Liver (tissue), 9 donors: Measurements from ENCODE around the gene UBASH3B. TPM values are rescaled to one million over a fixed set of nuclear protein-coding genes. Genes with fewer than 3 reads are reported as not detected.

Experiments used
- DNase-seq: peaks from one replicate; pipeline ENCODE4 v3.0.0-alpha.2; 2017; ENCODE audit warnings: low spot score
- H3K27ac ChIP-seq, 2 donors: one replicate each; pipeline ENCODE4 v1.7.0; 2013; ENCODE audit warnings: inconsistent platforms in 2 of 2, low read length in 2 of 2, control low read depth in 1 of 2, low read depth in 1 of 2, mild to moderate bottlenecking in 1 of 2
- H3K27me3 ChIP-seq, 4 donors: one replicate each; pipeline versions ENCODE4 v1.6.1 to v1.7.0; 2013; ENCODE audit warnings: low read length in 3 of 4, inconsistent platforms in 1 of 4, mild to moderate bottlenecking in 1 of 4, moderate library complexity in 1 of 4; ENCODE audit not compliant: control insufficient read depth in 4 of 4, insufficient read depth in 4 of 4
- H3K36me3 ChIP-seq, 4 donors: one replicate each; pipeline versions ENCODE4 v1.6.1 to v1.7.0; 2013; ENCODE audit warnings: low read length in 3 of 4, mild to moderate bottlenecking in 3 of 4, low read depth in 1 of 4, moderate library complexity in 1 of 4; ENCODE audit not compliant: control insufficient read depth in 4 of 4, insufficient read depth in 3 of 4
- H3K4me1 ChIP-seq, 4 donors: one replicate each; pipeline versions ENCODE4 v1.6.1 to v1.7.0; 2013; ENCODE audit warnings: low read length in 3 of 4, mild to moderate bottlenecking in 3 of 4, moderate library complexity in 1 of 4; ENCODE audit not compliant: control insufficient read depth in 4 of 4, insufficient read depth in 4 of 4
- H3K4me3 ChIP-seq, 3 donors: one replicate each; pipeline versions ENCODE4 v1.6.1 to v1.7.0; 2013; ENCODE audit warnings: low read length in 3 of 3, control low read depth in 1 of 3, low read depth in 1 of 3, mild to moderate bottlenecking in 1 of 3
- H3K9ac ChIP-seq, 2 donors: one replicate each; pipeline ENCODE4 v1.7.0; 2013; ENCODE audit warnings: low read length in 2 of 2, mild to moderate bottlenecking in 2 of 2, moderate library complexity in 2 of 2, control low read depth in 1 of 2, low read depth in 1 of 2
- H3K9me3 ChIP-seq, 4 donors: one replicate each; pipeline versions ENCODE4 v1.6.1 to v1.7.0; 2013; ENCODE audit warnings: low read length in 3 of 4; ENCODE audit not compliant: control insufficient read depth in 4 of 4
- ATF3 ChIP-seq: IDR thresholded peaks from 2 replicates; pipeline ENCODE4 v1.6.1; 2016; ENCODE audit warnings: antibody characterized with exemption
- CTCF ChIP-seq: fragments of 150-350 bp; IDR thresholded peaks from 2 replicates; pipeline ENCODE4 v1.5.1; 2017; ENCODE audit warnings: improper control_type of control experiment, low read depth, low read length; ENCODE audit not compliant: missing input control
- EGR1 ChIP-seq, 2 donors: IDR thresholded peaks; 2 replicates each; pipeline ENCODE4 v1.6.1; 2016 to 2018; ENCODE audit warnings: antibody characterized with exemption in 2 of 2, low read depth in 2 of 2
- FOXA2 ChIP-seq: IDR thresholded peaks from 2 replicates; pipeline ENCODE4 v1.6.1; 2016; ENCODE audit warnings: antibody characterized with exemption
- HNF4A ChIP-seq, 2 donors: conservative IDR thresholded peaks; 2 replicates each; pipeline ENCODE4 v1.6.1; 2016; ENCODE audit warnings: antibody characterized with exemption in 2 of 2, mild to moderate bottlenecking in 2 of 2
- HNF4G ChIP-seq: IDR thresholded peaks from 2 replicates; pipeline ENCODE4 v1.6.1; 2016; ENCODE audit warnings: antibody characterized with exemption
- RAD21 ChIP-seq, 2 donors: IDR thresholded peaks; 2 replicates each; pipeline ENCODE4 v1.6.1; 2016; ENCODE audit warnings: antibody characterized with exemption in 2 of 2, mild to moderate bottlenecking in 2 of 2
- REST ChIP-seq: IDR thresholded peaks from 2 replicates; pipeline ENCODE4 v1.6.1; 2016; ENCODE audit warnings: antibody characterized with exemption, mild to moderate bottlenecking
- RXRA ChIP-seq, 2 donors: IDR thresholded peaks; 2 replicates each; pipeline ENCODE4 v1.6.1; 2017 to 2018; ENCODE audit warnings: antibody characterized with exemption in 2 of 2, mild to moderate bottlenecking in 1 of 2
- SP1 ChIP-seq: IDR thresholded peaks from 2 replicates; pipeline ENCODE4 v1.6.1; 2018; ENCODE audit warnings: antibody characterized with exemption, mild to moderate bottlenecking
- YY1 ChIP-seq: IDR thresholded peaks from 2 replicates; pipeline ENCODE4 v1.6.1; 2016; ENCODE audit warnings: antibody characterized with exemption, mild to moderate bottlenecking
- ZBTB33 ChIP-seq: IDR thresholded peaks from 2 replicates; pipeline ENCODE4 v1.6.1; 2016; ENCODE audit warnings: antibody characterized with exemption
- WGBS: extraction: QIAGEN DNeasy Blood & Tissue Kit; methylation state at CpG from one replicate; pipeline ENCODE4 v1.1.7; 2013; 5-methylcytosine and 5-hydroxymethylcytosine counted together
- polyA plus RNA-seq, 2 donors: library from polyadenylated mRNA; stranded (reverse) in 1 of 2; unstranded in 1 of 2; fragments of 200-250 nt in 1 of 2; fragments of >200 nt in 1 of 2; fragmentation: Nextera tagmentation in 1 of 2; extraction: Ambion mirVana in 1 of 2; gene quantifications; one replicate each; pipeline versions ENCODE4 v1.2.1 to v1.2.3, GENCODE V29; 2013 to 2015
- total RNA-seq, 2 donors: library from RNA; depleted of rRNA; stranded (reverse); fragments of >200 nt; gene quantifications; one replicate each; pipeline ENCODE4 v1.2.3, GENCODE V29; 2014
- donor health status: healthy.
- donor health status: healthy.
- donor health status: healthy.
- donor health status: healthy.
- donor health status: healthy.

Gene UBASH3B
- total and polyA plus RNA-seq, 4 donors: 0.48 to 5.5 (median 2.5) TPM

GRCh38 chr11:122853261-122853660 is 197.7 kb downstream of the UBASH3B start:
- DNase-seq: no peak
- H3K4me3 ChIP-seq: no peak overlapping the region
- WGBS: 88% methylated on average over 11 of the region's 11 CpGs
- no peaks in the 10 kb centered on the region for H3K9me3 ChIP-seq
- H3K27me3 ChIP-seq: peaks cover 0 to under 1% (median 0%) of the 10 kb centered on the region in 4 donors
- no peak overlapping the region for H3K9ac ChIP-seq
- no peak overlapping the region for H3K27ac ChIP-seq
- no peaks in the 10 kb centered on the region for H3K36me3 ChIP-seq
- TF ChIP-seq FOXA2: no peak
- TF ChIP-seq ATF3: no peak
- no peak for TF ChIP-seq HNF4G
- TF ChIP-seq REST: no peak
- no peak for TF ChIP-seq RXRA (IDR thresholded peaks at IDR 0.05)
- TF ChIP-seq YY1: no peak
- TF ChIP-seq ZBTB33: no peak
- TF ChIP-seq HNF4A (conservative IDR thresholded peaks at IDR 0.05): no peak
- no peak for TF ChIP-seq EGR1 (IDR thresholded peaks at IDR 0.05; ENCODE audit: low read depth in 2 of 2)
- no peaks in the 10 kb centered on the region for H3K4me1 ChIP-seq

- H3K9ac ChIP-seq: no peak overlapping the region
- 33% methylated on average over 3 of the region's 3 CpGs for WGBS
- no peaks in the 10 kb centered on the region for H3K27me3 ChIP-seq
- peak; percentile 82 to 83 for TF ChIP-seq RAD21 (IDR thresholded peaks at IDR 0.05)
- TF ChIP-seq SP1: no peak
- TF ChIP-seq CTCF: peak; percentile 69
- no peaks in the 10 kb centered on the region for H3K9me3 ChIP-seq
- no peak for DNase-seq
- H3K27ac ChIP-seq: no peak overlapping the region
- H3K4me1 ChIP-seq: no peaks in the 10 kb centered on the region
- H3K4me3 ChIP-seq: no peak overlapping the region
- no peaks in the 10 kb centered on the region for H3K36me3 ChIP-seq
These were observed 198.5 kb downstream of the UBASH3B start for GRCh38 chr11:122853971-122854446.
